WTC11 (cell line): ENCODE measurements around the gene CAMSAP3. TPM values are rescaled to one million over a fixed set of nuclear protein-coding genes. Genes with fewer than 3 reads are reported as not detected.

Source experiments
- ATAC-seq: fragments of 200-7000 bp; cut with Tn5 transposase; 2 replicates; pipeline ENCODE4 v1.10.0; 2021; ENCODE audit warnings: mild to moderate bottlenecking, moderate library complexity
- CTCF ChIA-PET: fragments of 300-600 bp; sonication (Branson Sonifier 250); formaldehyde crosslinking; loops from one replicate; lab custom pipeline; 2021; ENCODE audit warnings: antibody characterized with exemption; lab: Charles Lee
- POLR2A ChIA-PET: fragments of 350-600 bp; sonication (Branson Sonifier 250); formaldehyde crosslinking; loops from one replicate; lab custom pipeline; 2021; ENCODE audit warnings: antibody characterized with exemption; lab: Charles Lee
- DNase-seq: peaks from one replicate; pipeline ENCODE4 v3.0.0; 2021; ENCODE audit warnings: low spot score
- H3K27ac Mint-ChIP-seq: 2 replicates; pipeline ENCODE4 v1.8.0; 2021; ENCODE audit warnings: mixed read lengths
- H3K27me3 Mint-ChIP-seq: 2 replicates; pipeline ENCODE4 v1.8.0; 2021; ENCODE audit warnings: low read depth, mild to moderate bottlenecking, moderate library complexity, mixed read lengths
- H3K36me3 Mint-ChIP-seq: 2 replicates; pipeline ENCODE4 v1.8.0; 2021; ENCODE audit warnings: mixed read lengths
- H3K4me1 Mint-ChIP-seq: 2 replicates; pipeline ENCODE4 v1.8.0; 2022; ENCODE audit warnings: mixed read lengths
- H3K4me3 Mint-ChIP-seq: 2 replicates; pipeline ENCODE4 v1.8.0; 2021; ENCODE audit warnings: mild to moderate bottlenecking, moderate library complexity, mixed read lengths
- H3K9me3 Mint-ChIP-seq: 2 replicates; pipeline ENCODE4 v1.8.0; 2021; ENCODE audit warnings: mixed read lengths
- AFF4 ChIP-seq: sonication (generic); formaldehyde crosslinking; IDR thresholded peaks from 2 replicates; pipeline ENCODE4 v1.8.1; 2023; ENCODE audit warnings: mild to moderate bottlenecking, missing genetic modification reagents, borderline replicate concordance
- CDX4 ChIP-seq: fragments of 250-450 bp; sonication (Bioruptor Pico); IDR thresholded peaks from 2 replicates; pipeline ENCODE4 v1.9.0; 2021; ENCODE audit warnings: moderate library complexity, mild to moderate bottlenecking, inconsistent platforms, borderline replicate concordance
- CREM ChIP-seq: sonication (generic); formaldehyde crosslinking; IDR thresholded peaks from 2 replicates; pipeline ENCODE4 v1.8.1; 2022; ENCODE audit warnings: mild to moderate bottlenecking, missing genetic modification reagents, moderate library complexity
- E2F4 ChIP-seq: sonication (generic); formaldehyde crosslinking; IDR thresholded peaks from 2 replicates; pipeline ENCODE4 v1.8.1; 2022; ENCODE audit warnings: low read depth, mild to moderate bottlenecking, moderate library complexity, missing genetic modification reagents, borderline replicate concordance
- GABPB1 ChIP-seq: sonication (generic); formaldehyde crosslinking; IDR thresholded peaks from 2 replicates; pipeline ENCODE4 v1.8.1; 2023; ENCODE audit warnings: mild to moderate bottlenecking, missing genetic modification reagents
- MXD4 ChIP-seq: fragments of 250-450 bp; sonication (Bioruptor Pico); IDR thresholded peaks from 2 replicates; pipeline ENCODE4 v1.8.0; 2021; ENCODE audit warnings: mild to moderate bottlenecking, moderate library complexity, borderline replicate concordance
- NFATC4 ChIP-seq: fragments of 250-450 bp; sonication (Bioruptor Pico); IDR thresholded peaks from 2 replicates; pipeline ENCODE4 v1.9.0; 2021; ENCODE audit warnings: mild to moderate bottlenecking
- NR3C1 ChIP-seq: sonication (generic); formaldehyde crosslinking; conservative IDR thresholded peaks from 2 replicates; pipeline ENCODE4 v1.8.1; 2023; ENCODE audit warnings: low read depth, mild to moderate bottlenecking, missing genetic modification reagents
- OVOL2 ChIP-seq: fragments of 250-450 bp; sonication (Bioruptor Pico); IDR thresholded peaks from 2 replicates; pipeline ENCODE4 v1.9.0; 2021; ENCODE audit warnings: mild to moderate bottlenecking, borderline replicate concordance
- ZNF121 ChIP-seq: sonication (generic); formaldehyde crosslinking; IDR thresholded peaks from 2 replicates; pipeline ENCODE4 v1.8.0; 2023; ENCODE audit warnings: missing genetic modification reagents
- ZNF219 ChIP-seq: sonication (generic); formaldehyde crosslinking; IDR thresholded peaks from 2 replicates; pipeline ENCODE4 v1.8.0; 2023; ENCODE audit warnings: missing genetic modification reagents, mild to moderate bottlenecking, borderline replicate concordance
- ZNF425 ChIP-seq: fragments of 250-450 bp; sonication (Bioruptor Pico); conservative IDR thresholded peaks from 2 replicates; pipeline ENCODE4 v1.9.0; 2021; ENCODE audit warnings: mild to moderate bottlenecking
- total RNA-seq: library from RNA; stranded (reverse); gene quantifications from 3 replicates; pipeline ENCODE4 v1.2.3, GENCODE V29; 2021
- TF ChIP-seq, protein P1 (sequence below): sonication (generic); formaldehyde crosslinking; IDR thresholded peaks from 2 replicates; pipeline ENCODE4 v1.8.1; 2022; ENCODE audit warnings: missing genetic modification reagents, borderline replicate concordance
- TF ChIP-seq, protein P2 (sequence below): fragments of 200-600 bp; IDR thresholded peaks from 2 replicates; pipeline ENCODE4 v1.8.0; 2022; ENCODE audit warnings: antibody characterized with exemption
- TF ChIP-seq, protein P3 (sequence below): sonication (generic); formaldehyde crosslinking; IDR thresholded peaks from 2 replicates; pipeline ENCODE4 v1.8.1; 2023; ENCODE audit warnings: mild to moderate bottlenecking, missing genetic modification reagents, moderate library complexity
- TF ChIP-seq, protein P4 (sequence below): sonication (generic); formaldehyde crosslinking; IDR thresholded peaks from 2 replicates; pipeline ENCODE4 v1.8.1; 2023; ENCODE audit warnings: mild to moderate bottlenecking, moderate library complexity, missing genetic modification reagents

CAMSAP3 gene
- total RNA-seq, 1 experiment from 2014 or later = 27.8 TPM

- ATAC-seq (no peak), DNase-seq (no peak)
- no peak for TF ChIP-seq AFF4 (CRISPR knock-in tag)
- TF ChIP-seq ZNF219 (CRISPR knock-in tag) = no peak
- TF ChIP-seq GABPB1 = no peak
- TF ChIP-seq ZNF425 (CRISPR knock-in tag) = no peak
- TF ChIP-seq, protein P1, sequence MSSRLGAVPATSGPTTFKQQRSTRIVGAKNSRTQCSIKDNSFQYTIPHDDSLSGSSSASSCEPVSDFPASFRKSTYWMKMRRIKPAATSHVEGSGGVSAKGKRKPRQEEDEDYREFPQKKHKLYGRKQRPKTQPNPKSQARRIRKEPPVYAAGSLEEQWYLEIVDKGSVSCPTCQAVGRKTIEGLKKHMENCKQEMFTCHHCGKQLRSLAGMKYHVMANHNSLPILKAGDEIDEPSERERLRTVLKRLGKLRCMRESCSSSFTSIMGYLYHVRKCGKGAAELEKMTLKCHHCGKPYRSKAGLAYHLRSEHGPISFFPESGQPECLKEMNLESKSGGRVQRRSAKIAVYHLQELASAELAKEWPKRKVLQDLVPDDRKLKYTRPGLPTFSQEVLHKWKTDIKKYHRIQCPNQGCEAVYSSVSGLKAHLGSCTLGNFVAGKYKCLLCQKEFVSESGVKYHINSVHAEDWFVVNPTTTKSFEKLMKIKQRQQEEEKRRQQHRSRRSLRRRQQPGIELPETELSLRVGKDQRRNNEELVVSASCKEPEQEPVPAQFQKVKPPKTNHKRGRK (CRISPR knock-in tag) = no peak
- TF ChIP-seq E2F4 (CRISPR knock-in tag) = no peak
- TF ChIP-seq, protein P2, sequence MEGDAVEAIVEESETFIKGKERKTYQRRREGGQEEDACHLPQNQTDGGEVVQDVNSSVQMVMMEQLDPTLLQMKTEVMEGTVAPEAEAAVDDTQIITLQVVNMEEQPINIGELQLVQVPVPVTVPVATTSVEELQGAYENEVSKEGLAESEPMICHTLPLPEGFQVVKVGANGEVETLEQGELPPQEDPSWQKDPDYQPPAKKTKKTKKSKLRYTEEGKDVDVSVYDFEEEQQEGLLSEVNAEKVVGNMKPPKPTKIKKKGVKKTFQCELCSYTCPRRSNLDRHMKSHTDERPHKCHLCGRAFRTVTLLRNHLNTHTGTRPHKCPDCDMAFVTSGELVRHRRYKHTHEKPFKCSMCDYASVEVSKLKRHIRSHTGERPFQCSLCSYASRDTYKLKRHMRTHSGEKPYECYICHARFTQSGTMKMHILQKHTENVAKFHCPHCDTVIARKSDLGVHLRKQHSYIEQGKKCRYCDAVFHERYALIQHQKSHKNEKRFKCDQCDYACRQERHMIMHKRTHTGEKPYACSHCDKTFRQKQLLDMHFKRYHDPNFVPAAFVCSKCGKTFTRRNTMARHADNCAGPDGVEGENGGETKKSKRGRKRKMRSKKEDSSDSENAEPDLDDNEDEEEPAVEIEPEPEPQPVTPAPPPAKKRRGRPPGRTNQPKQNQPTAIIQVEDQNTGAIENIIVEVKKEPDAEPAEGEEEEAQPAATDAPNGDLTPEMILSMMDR = no peak
- TF ChIP-seq MXD4 (CRISPR knock-in tag) = no peak
- no peak for TF ChIP-seq NR3C1 (CRISPR knock-in tag)
- TF ChIP-seq ZNF121 = no peak
- CTCF ChIA-PET = interaction anchor here (1.1 to 1.2 kb wide), 3 partner anchors 19 to 65 kb away, joined by 3 to 8 read pairs (median 4); partner anchors contain the start of gene TRAPPC5
- peaks cover 18% of the 10 kb centered on the region for H3K4me1 Mint-ChIP-seq
- POLR2A ChIA-PET = no interaction called here
- no peaks in the 10 kb centered on the region for H3K9me3 Mint-ChIP-seq
- peaks cover 30% of the 10 kb centered on the region for H3K27me3 Mint-ChIP-seq
- no peak within 1 kb of the TSS; the same call in 1 of the 2 replicates for H3K27ac Mint-ChIP-seq
- 0 out of 2 replicates have a peak, but pooled peaks cover 4% of the 10 kb centered on the region for H3K36me3 Mint-ChIP-seq
- H3K4me3 Mint-ChIP-seq = no peak within 1 kb of the TSS
These were observed 38.0 kb downstream of the CAMSAP3 start, which contains the start of gene PCP2 for GRCh38 chr19:7633698-7634097. TSS of gene PCP2 (minus strand) at chr19:7633719. CDS start at chr19:7633457, 262 bp downstream.

- CTCF ChIA-PET = interaction anchor here (1.0 to 1.2 kb wide), 2 partner anchors 45 to 67 kb away, joined by 3 to 9 read pairs; partner anchors contain the start of gene TRAPPC5
- TF ChIP-seq MXD4 (CRISPR knock-in tag) (no peak), CDX4 (no peak), ZNF219 (CRISPR knock-in tag) (no peak), CREM (CRISPR knock-in tag) (no peak), ZNF425 (CRISPR knock-in tag) (no peak), NFATC4 (CRISPR knock-in tag) (no peak), OVOL2 (CRISPR knock-in tag) (no peak)
- TF ChIP-seq, protein P3, sequence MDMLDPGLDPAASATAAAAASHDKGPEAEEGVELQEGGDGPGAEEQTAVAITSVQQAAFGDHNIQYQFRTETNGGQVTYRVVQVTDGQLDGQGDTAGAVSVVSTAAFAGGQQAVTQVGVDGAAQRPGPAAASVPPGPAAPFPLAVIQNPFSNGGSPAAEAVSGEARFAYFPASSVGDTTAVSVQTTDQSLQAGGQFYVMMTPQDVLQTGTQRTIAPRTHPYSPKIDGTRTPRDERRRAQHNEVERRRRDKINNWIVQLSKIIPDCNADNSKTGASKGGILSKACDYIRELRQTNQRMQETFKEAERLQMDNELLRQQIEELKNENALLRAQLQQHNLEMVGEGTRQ (CRISPR knock-in tag) = no peak
- TF ChIP-seq, protein P4, sequence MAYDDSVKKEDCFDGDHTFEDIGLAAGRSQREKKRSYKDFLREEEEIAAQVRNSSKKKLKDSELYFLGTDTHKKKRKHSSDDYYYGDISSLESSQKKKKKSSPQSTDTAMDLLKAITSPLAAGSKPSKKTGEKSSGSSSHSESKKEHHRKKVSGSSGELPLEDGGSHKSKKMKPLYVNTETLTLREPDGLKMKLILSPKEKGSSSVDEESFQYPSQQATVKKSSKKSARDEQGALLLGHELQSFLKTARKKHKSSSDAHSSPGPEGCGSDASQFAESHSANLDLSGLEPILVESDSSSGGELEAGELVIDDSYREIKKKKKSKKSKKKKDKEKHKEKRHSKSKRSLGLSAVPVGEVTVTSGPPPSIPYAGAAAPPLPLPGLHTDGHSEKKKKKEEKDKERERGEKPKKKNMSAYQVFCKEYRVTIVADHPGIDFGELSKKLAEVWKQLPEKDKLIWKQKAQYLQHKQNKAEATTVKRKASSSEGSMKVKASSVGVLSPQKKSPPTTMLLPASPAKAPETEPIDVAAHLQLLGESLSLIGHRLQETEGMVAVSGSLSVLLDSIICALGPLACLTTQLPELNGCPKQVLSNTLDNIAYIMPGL (CRISPR knock-in tag) = no peak
These were observed 40.0 kb downstream of the CAMSAP3 start for GRCh38 chr19:7635670-7636069.

More at GRCh38 chr19:7635670-7636069, 40.0 kb downstream of the CAMSAP3 start:
- Mint-ChIP-seq H3K9me3 (peaks cover 8% of the 10 kb centered on the region), H3K4me1 (peaks cover 2% of the 10 kb centered on the region), H3K27ac (no peak overlapping the region), H3K27me3 (peaks cover 30% of the 10 kb centered on the region), H3K4me3 (peak overlapping the region; percentile 71), H3K36me3 (peaks cover 7% of the 10 kb centered on the region; the same call in 1 of the 2 replicates)
- POLR2A ChIA-PET = no interaction called here
- ATAC-seq (no peak), DNase-seq (no peak)
